ENCODE data around the gene MDM2. TPM values are rescaled to one million over a fixed set of nuclear protein-coding genes. Genes with fewer than 3 reads are reported as not detected.

Gene MDM2
- total RNA-seq, 2 experiments from 2014 or later = 143 to 318 TPM

DNA sequence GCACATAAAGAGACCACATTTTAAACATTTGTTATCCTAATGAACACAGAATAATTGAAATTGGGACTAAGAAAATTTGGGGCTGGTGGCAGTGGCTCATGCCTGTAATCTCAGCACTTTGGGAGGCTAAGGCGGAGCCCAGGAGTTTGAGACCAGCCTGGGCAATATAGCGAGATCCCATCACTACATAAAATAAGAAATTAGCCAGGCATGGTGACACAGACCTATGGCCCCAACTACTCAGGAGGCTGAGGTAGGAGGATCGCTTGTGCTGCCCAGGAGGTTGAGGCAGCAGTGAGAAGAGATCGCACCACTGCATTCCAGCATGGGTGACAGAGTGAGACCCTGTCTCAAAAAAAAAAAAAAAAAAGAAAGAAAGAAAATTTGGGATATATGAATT lies 65.3 kb downstream of the MDM2 start:
- Histone ChIP-seq H3K4me3 (ENCODE audit: low read depth, low read length, poor library complexity, severe bottlenecking) (no peak overlapping the region), H3K4me2 (ENCODE audit: low read length) (no peak overlapping the region), H3K9me3 (ENCODE audit: low read length) (peaks cover 7% of the 10 kb centered on the region; the same call in 1 of the 2 replicates), H3K36me3 (ENCODE audit: insufficient read depth, low read length) (peaks cover under 1% of the 10 kb centered on the region; the same call in 1 of the 2 replicates), H3K4me1 (ENCODE audit: insufficient read depth, low read length, poor library complexity, severe bottlenecking) (peaks cover 23% of the 10 kb centered on the region), H4K20me1 (ENCODE audit: insufficient read depth, low read length) (no peaks in the 10 kb centered on the region), H3K79me2 (ENCODE audit: insufficient read depth, low read depth, low read length) (no peaks in the 10 kb centered on the region), H3K9me2 (ENCODE audit: insufficient read depth, low read length) (no peaks in the 10 kb centered on the region), H3K27ac (ENCODE audit: low read depth, low read length, poor library complexity, severe bottlenecking) (no peak overlapping the region), H2AFZ (ENCODE audit: low read length) (no peak overlapping the region)
- BruUV-seq (replicated peaks) = no TSS peak
- intact Hi-C loops (cut with micrococcal nuclease; ENCODE audit: unreplicated experiment) = no loop called here
- CTCF ChIA-PET (ENCODE audit: unreplicated experiment) = no interaction called here
- TF ChIP-seq, protein P1, sequence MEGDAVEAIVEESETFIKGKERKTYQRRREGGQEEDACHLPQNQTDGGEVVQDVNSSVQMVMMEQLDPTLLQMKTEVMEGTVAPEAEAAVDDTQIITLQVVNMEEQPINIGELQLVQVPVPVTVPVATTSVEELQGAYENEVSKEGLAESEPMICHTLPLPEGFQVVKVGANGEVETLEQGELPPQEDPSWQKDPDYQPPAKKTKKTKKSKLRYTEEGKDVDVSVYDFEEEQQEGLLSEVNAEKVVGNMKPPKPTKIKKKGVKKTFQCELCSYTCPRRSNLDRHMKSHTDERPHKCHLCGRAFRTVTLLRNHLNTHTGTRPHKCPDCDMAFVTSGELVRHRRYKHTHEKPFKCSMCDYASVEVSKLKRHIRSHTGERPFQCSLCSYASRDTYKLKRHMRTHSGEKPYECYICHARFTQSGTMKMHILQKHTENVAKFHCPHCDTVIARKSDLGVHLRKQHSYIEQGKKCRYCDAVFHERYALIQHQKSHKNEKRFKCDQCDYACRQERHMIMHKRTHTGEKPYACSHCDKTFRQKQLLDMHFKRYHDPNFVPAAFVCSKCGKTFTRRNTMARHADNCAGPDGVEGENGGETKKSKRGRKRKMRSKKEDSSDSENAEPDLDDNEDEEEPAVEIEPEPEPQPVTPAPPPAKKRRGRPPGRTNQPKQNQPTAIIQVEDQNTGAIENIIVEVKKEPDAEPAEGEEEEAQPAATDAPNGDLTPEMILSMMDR (conservative IDR thresholded peaks at IDR 0.05; ENCODE audit: low read length) = no peak
- TF ChIP-seq EZH2phosphoT487 (IDR thresholded peaks at IDR 0.05; ENCODE audit: borderline replicate concordance, low read depth, low read length) = no peak
- POLR2A ChIA-PET = interaction anchor here (1.2 kb wide), 1 partner anchor 59 kb away, joined by 7 read pairs; no protein-coding TSS in a partner anchor
- DNase-seq (ENCODE audit: low spot score) = no peak

DNA sequence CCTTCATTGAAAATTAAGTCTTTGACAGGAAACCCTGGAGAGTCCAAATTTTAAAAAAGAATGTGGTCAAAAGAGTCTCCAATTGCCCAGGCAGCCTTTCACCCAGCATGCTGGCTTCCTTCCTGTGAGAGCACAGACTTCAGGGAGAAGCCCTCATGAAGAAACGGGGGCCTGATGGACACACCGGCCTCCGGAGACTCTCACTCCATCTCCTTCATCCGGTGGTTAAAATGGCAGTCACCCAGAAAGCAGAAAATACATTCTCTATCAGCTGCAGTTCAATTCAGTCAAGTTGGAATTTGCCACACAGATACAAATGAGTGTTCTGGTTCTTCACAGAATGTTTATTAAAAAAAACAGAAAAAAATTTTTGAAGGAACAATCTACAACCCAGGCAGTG lies 68.5 kb downstream of the MDM2 start:
- H3K4me2 ChIP-seq (ENCODE audit: low read length) = no peak overlapping the region
- no TSS peak for BruUV-seq (replicated peaks)
- TF ChIP-seq EZH2phosphoT487 (IDR thresholded peaks at IDR 0.05; ENCODE audit: borderline replicate concordance, low read depth, low read length) = no peak
- TF ChIP-seq, protein P1 (conservative IDR thresholded peaks at IDR 0.05; ENCODE audit: low read length) = no peak
- 0 out of 2 replicates have a peak overlapping the region, but pooled peaks have one; percentile 7 for H2AFZ ChIP-seq (ENCODE audit: low read length)
- H4K20me1 ChIP-seq (ENCODE audit: insufficient read depth, low read length) = no peaks in the 10 kb centered on the region
- ChIA-PET POLR2A (interaction anchor here (0.6 to 1.5 kb wide), 4 partner anchors 8 to 315 kb away, joined by 5 to 7 read pairs (median 6); no protein-coding TSS in a partner anchor), CTCF (ENCODE audit: unreplicated experiment) (no interaction called here)
- H3K4me1 ChIP-seq (ENCODE audit: insufficient read depth, low read length, poor library complexity, severe bottlenecking) = peaks cover 27% of the 10 kb centered on the region
- peaks cover 7% of the 10 kb centered on the region; the same call in 1 of the 2 replicates for H3K36me3 ChIP-seq (ENCODE audit: insufficient read depth, low read length)
- H3K9me2 ChIP-seq (ENCODE audit: insufficient read depth, low read length) = no peaks in the 10 kb centered on the region
- DNase-seq (ENCODE audit: low spot score) = no peak
- intact Hi-C loops (cut with micrococcal nuclease; ENCODE audit: unreplicated experiment) = no loop called here
- no peaks in the 10 kb centered on the region for H3K79me2 ChIP-seq (ENCODE audit: insufficient read depth, low read depth, low read length)
- H3K4me3 ChIP-seq (ENCODE audit: low read depth, low read length, poor library complexity, severe bottlenecking) = no peak overlapping the region
- no peak overlapping the region for H3K27ac ChIP-seq (ENCODE audit: low read depth, low read length, poor library complexity, severe bottlenecking)
- peaks cover 14% of the 10 kb centered on the region; the same call in 1 of the 2 replicates for H3K9me3 ChIP-seq (ENCODE audit: low read length)

DNA sequence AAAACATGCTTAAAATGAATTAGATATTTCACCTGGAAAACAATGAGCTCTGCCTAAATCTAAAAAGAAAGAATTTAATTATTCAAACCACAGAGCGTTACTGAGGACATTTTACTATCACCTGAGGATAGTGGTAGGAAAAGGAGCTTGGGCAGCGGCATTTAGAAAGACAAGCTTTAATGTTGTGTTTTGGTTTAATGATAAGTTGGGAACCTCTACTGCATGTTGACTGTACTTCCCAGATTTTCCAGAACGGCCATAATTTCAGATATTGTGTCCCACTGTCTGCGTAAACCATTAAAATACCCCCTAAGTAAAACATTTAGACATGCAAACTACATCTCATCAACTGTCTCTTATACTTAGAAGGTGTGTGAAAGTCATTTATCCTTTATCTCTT lies 69.6 kb downstream of the MDM2 start:
- intact Hi-C loops (cut with micrococcal nuclease; ENCODE audit: unreplicated experiment) = no loop called here
- Histone ChIP-seq H3K4me1 (ENCODE audit: insufficient read depth, low read length, poor library complexity, severe bottlenecking) (peaks cover 24% of the 10 kb centered on the region), H4K20me1 (ENCODE audit: insufficient read depth, low read length) (no peaks in the 10 kb centered on the region), H3K27ac (ENCODE audit: low read depth, low read length, poor library complexity, severe bottlenecking) (no peak overlapping the region), H3K9me3 (ENCODE audit: low read length) (peaks cover 19% of the 10 kb centered on the region; the same call in 1 of the 2 replicates), H3K9me2 (ENCODE audit: insufficient read depth, low read length) (no peaks in the 10 kb centered on the region), H3K4me2 (ENCODE audit: low read length) (no peak overlapping the region), H2AFZ (ENCODE audit: low read length) (no peak overlapping the region), H3K36me3 (ENCODE audit: insufficient read depth, low read length) (peaks cover 12% of the 10 kb centered on the region; the same call in 1 of the 2 replicates), H3K79me2 (ENCODE audit: insufficient read depth, low read depth, low read length) (no peaks in the 10 kb centered on the region), H3K4me3 (ENCODE audit: low read depth, low read length, poor library complexity, severe bottlenecking) (no peak overlapping the region)
- DNase-seq (ENCODE audit: low spot score) = no peak
- ChIA-PET CTCF (ENCODE audit: unreplicated experiment) (interaction anchor here (0.6 kb wide), 1 partner anchor 8 kb away, joined by 3 read pairs; no protein-coding TSS in a partner anchor), POLR2A (interaction anchor here (0.6 to 1.5 kb wide), 7 partner anchors 9 to 553 kb away, joined by 3 to 7 read pairs (median 3); no protein-coding TSS in a partner anchor)
- TF ChIP-seq, protein P1 (conservative IDR thresholded peaks at IDR 0.05; ENCODE audit: low read length) = no peak
- TF ChIP-seq EZH2phosphoT487 (IDR thresholded peaks at IDR 0.05; ENCODE audit: borderline replicate concordance, low read depth, low read length) = no peak
- no TSS peak for BruUV-seq (replicated peaks)

Measured in OCI-LY7 (cell line).